Stimulated activated CD8-positive, alpha-beta memory T cell treated with anti-CD3 and anti-CD28 coated beads, Interleukin-12 subunit alpha, Interleukin-12 subunit beta, amount 100 ng/mL, for 24 hours (primary cell): ENCODE results near the gene RALGAPB.
"Not testable (repeated sequence)": the region's sequence is repeated elsewhere in the genome, so short reads cannot be mapped to it uniquely, and the experiment has no call there.

ENCODE experiments used
- DNase-seq: peaks from one replicate; pipeline ENCODE4 v3.0.0-alpha.2; 2020; ENCODE audit errors: extremely low read depth

RALGAPB gene

DNA sequence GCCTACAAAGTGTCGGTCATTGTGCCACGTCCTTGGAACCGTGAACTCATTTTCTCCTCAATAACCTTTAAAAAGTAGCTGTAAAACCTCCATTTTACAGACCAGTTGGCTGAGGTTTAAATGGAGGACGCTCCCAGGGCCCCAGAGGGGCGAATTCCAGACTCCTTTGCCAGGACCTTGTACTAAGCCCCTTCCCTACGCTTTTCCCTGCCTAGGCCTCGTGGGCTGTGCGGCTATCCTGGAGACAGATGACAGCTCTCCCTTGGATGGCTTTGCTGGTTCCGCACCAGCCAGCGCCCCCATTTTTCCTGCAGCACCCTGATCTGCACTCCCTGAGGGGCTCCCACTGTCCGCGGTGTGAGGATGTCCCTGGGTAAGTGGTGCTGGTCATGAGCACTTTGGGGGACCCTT is 25.4 kb upstream of the RALGAPB start:
- no peak for DNase-seq

GRCh38 chr20:38447931-38448675 is 24.5 kb upstream of the RALGAPB start:
- DNase-seq: no peak

DNA sequence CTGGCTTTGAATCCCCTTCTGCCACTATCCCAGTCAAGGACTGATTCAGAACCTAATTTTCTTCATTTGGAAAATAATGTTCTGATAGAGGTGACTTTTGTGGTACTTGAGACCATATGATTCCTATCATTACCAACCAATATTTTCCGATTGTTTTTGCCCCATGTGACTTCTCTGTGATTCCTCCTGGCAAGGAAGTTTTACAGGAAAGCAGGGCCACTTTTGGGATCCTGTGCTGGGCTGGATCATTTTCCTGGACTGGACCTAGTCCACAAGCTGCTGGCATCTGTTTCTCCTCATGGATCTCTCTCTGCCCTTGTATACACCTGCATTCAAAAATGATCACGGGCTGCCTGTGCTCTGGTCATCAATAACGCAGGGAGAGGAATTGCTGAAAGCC is 23.6 kb upstream of the RALGAPB start:
- no peak for DNase-seq

GRCh38 chr20:38450412-38450975 is 22.1 kb upstream of the RALGAPB start:
- DNase-seq: no peak

- DNase-seq: no peak
These were observed 19.6 kb upstream of the RALGAPB start for GRCh38 chr20:38452880-38453624.

GRCh38 chr20:38453941-38454340 is 18.7 kb upstream of the RALGAPB start:
- no peak for DNase-seq

DNA sequence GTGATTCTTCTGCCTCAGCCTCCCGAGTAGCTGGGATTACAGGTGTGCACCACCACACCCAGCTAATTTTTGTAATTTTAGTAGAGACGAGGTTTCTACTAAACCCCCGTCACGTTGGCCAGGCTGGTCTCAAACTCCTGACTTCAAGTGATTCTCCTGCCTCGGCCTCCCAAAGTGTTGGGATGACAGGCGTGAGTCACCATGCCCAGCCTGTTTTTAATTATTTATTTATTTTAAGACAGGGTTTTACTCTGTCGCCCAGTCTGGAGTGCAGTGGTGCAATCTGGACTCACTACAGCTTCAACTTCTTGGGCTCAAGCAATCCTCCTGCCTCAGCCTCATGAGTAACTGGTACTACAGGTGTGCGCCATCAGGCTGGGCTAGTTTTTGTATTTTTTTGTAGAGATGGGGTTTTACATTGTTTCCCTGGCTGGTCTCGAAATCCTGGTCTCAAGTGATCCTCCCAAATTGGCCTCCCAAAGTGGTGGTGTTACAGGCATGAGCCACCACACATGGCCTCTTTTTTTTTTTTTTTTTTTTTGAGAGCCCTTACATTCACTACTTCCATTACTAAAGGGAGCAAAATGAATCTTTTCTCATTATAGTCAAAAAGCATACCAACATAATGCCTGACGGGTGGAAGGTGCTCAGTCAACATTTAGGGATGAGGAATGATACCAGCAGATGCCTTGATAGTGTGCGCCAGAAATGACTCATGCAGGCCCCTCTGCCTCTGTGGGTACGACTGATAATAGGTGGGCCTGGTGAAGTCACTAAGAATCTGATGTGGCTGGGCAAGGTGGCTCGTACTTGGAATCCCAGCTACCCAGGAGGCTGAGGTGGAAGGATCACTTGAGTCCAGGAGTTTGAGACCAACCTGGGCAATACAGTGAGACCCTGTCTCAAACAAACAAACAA is 17.8 kb upstream of the RALGAPB start:
- DNase-seq: no peak

DNA sequence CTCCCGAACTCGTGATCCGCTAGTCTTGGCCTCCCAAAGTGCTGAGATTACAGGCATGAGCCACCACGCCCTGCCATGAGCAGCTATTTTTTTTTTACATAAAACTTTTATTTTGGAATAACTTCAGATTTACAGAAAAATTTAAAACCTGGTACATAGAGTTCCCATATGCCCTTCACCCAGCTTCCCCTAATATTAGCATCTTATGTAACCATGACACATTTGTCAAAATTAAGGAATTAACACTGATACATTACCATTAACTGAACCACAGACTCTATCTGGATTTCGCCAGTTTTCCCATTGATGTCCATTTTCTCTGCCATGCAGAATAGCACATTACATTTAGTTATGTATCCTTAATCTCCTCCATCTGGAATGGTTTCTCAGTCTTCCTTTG is 14.3 kb upstream of the RALGAPB start:
- no peak for DNase-seq

DNA sequence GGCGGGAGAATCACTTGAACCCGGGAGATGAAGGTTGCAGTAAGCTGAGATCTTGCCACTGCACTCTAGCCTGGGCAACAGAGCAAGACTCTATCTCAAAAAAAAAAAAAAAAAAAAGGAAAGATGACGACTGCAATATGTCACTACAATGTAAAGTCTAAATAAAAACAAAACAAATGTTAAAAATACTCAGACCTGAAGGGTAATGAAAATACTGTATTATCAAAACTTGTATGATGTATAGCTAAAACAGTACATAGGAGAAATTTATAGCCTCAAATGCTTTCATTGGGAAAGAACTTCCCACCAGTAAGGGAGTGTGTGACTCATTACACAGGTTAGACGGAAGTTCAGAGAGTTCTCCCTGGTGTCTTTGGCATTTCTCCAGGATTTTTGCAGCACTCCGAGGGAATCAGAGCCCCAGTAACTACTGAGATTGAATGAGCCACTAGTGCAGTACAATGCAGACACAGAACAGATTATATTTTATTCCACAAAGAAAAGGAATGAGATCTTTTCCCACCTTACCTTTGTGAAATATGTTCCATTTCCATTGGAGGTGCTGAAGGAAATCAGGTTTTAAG is 12.5 kb upstream of the RALGAPB start:
- no peak for DNase-seq

DNA sequence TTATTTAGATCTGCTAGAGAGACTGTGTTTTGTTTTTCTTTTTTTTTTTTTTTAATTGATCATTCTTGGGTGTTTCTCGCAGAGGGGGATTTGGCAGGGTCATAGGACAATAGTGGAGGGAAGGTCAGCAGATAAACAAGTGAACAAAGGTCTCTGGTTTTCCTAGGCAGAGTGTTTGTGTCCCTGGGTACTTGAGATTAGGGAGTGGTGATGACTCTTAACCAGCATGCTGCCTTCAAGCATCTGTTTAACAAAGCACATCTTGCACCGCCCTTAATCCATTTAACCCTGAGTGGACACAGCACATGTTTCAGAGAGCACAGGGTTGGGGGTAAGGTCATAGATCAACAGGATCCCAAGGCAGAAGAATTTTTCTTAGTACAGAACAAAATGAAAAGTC is 12.0 kb upstream of the RALGAPB start:
- not testable (repeated sequence) for DNase-seq

GRCh38 chr20:38461167-38461566 is 11.5 kb upstream of the RALGAPB start:
- DNase-seq: not testable (repeated sequence)

GRCh38 chr20:38461569-38461968 is 11.1 kb upstream of the RALGAPB start:
- not testable (repeated sequence) for DNase-seq

DNA sequence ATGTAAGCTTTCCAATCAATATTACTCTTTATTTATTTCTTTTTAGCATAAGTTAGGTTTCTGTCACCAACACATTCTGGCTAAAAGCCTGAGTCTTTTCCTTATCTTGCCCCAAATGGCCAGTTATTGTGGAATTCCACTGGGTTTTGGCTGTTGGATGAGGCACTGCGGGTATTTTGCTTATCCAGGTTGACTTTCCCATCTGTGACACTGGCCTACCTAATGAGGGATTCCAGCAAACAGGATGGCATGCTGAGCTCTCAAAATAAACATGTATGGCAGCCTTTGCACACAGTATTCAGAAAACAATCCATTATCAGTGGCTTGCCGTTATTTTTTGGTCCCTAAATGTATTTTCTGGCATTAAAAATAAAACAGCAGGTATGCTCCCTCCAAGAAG is 6.5 kb upstream of the RALGAPB start:
- no peak for DNase-seq

DNA sequence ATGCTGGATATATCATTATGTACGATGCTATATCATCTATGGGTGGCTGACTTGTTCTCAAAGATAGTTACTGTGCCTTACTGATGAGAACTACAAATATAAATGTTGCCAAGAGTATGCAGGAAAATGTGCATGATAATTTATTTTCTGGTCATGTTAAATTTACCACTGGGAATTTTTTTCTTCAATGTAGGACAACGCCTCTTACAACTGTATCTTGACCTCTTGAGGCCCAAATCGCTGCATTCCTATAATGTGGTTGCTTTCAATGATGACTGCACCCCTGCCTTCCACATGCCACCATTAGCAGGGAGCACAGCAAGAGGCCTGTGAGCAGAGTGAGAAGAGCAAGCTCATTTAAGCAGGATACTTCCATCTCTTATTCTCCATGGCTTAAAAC is 5.7 kb upstream of the RALGAPB start:
- no peak for DNase-seq

DNA sequence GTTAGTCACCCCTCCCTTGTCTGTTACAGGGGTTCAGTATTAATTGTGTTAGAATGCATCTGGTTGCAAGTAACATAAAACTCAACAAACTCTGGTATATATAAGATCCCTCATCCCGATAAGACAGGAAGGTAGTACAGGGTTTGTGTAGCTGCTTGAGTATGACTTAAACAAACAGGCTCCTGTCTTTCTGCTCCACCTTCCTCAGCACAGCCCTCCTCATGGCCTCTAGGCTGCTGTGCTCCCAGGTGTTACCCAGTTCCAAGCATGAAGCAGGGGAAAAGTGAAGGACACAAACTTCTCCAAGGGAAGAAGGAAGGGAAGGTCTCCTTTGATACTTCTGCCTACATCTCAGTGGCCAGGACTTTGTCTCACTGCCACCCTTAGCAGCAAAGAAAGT is 1.4 kb upstream of the RALGAPB start:
- DNase-seq: no peak

DNA sequence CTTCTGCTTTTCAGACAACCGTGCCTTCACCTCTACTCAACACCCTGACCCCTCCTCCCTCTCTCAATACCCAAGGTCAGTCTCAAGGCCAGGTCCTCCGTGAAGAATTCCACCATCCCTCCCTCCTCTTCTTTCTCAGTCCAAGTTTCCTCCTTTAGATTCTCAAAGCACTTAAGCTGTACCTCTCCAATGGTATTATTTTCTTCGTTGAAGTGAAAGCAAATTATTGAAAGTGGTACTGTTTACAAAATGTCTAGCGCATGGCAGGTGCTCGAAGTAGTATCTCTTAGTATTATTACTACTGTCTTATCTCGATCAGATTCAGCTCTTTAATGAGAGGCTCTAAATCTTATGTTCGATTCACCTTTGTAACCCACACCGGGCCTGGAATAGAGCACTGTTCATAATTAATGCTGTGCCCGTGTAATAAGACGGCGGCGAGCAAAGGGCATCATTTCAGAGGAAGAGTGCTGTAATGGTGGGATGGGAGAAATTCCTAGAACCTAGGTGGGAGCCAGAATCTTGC is 593 bp upstream of the RALGAPB start:
- no peak for DNase-seq

DNA sequence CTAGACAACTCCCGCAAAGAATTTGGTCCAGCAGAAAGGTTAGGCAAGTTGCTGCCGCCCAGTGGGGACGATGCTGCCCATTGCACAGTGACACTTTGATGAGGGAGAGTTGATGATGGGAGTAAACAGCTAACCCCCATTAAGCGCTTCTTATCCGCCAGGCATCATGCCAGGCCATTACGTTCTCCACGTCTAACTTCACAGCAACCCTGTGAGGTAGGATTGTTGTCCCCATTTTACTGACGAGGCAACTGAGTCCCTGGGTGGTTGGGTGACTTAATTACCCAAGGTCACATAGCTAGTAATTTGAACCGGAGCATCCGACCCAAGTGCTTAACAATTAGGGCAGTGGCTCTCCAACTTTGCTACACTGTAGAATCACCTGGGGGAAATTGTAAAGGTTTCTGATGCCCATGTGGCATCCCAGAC is 738 bp downstream of the RALGAPB start:
- no peak for DNase-seq

- no peak for DNase-seq
These were observed 5.1 kb downstream of the RALGAPB start for GRCh38 chr20:38477747-38478146.

DNA sequence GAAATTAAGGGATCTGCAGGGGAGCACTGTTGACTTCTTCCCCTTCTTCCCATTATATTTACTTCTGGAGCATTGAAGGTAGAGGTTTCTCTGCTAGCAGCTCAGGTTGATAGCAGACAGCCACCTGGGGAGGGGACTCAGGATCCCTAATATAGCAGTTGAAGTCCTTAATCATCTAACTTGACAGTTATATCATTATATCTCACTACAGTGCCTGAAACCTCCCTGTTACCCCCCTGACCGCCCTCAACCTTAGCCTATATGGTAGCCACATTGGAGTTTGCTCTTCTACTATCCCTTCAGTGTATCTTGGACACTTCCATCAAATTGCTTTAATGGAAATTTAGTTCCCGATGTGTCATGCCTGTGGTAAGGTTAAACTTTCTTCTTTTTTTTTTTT is 7.0 kb downstream of the RALGAPB start:
- no peak for DNase-seq

GRCh38 chr20:38485041-38485440 is 12.4 kb downstream of the RALGAPB start:
- no peak for DNase-seq

DNA sequence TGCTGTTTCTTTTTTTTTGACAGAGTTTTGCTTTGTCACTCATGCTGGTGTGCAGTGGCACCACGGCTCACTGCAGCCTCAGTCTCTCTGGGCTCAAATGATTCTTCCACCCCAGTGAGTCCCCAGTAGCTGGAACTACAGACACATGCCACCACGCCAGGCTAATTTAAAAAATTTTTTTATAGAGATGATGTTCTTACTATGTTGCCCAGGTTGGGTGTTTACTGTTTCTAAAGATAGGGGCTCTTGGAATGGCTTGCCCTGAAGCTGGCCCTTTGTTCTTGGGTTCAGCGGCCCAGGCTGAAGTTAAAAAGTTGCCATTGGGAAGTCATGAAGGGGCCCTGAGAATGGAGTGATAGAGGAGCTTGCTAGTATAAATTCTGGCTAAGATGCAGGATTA is 16.5 kb downstream of the RALGAPB start:
- no peak for DNase-seq
